GM21737 (cell line): ENCODE data around the gene HHIP.

ENCODE experiments used
- ATAC-seq: cut with Tn5 transposase; IDR thresholded peaks from one replicate; pipeline ENCODE4 v1.9.1; 2021; ENCODE audit warnings: mild to moderate bottlenecking, moderate library complexity; ENCODE audit not compliant: unreplicated experiment

Gene HHIP, protein sequence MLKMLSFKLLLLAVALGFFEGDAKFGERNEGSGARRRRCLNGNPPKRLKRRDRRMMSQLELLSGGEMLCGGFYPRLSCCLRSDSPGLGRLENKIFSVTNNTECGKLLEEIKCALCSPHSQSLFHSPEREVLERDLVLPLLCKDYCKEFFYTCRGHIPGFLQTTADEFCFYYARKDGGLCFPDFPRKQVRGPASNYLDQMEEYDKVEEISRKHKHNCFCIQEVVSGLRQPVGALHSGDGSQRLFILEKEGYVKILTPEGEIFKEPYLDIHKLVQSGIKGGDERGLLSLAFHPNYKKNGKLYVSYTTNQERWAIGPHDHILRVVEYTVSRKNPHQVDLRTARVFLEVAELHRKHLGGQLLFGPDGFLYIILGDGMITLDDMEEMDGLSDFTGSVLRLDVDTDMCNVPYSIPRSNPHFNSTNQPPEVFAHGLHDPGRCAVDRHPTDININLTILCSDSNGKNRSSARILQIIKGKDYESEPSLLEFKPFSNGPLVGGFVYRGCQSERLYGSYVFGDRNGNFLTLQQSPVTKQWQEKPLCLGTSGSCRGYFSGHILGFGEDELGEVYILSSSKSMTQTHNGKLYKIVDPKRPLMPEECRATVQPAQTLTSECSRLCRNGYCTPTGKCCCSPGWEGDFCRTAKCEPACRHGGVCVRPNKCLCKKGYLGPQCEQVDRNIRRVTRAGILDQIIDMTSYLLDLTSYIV

GRCh38 chr4:144645631-144646522 is at the start of gene HHIP:
Gene HHIP (plus strand): TSS chr4:144646156. CDS start chr4:144646676, 520 bp downstream.
- no peak for ATAC-seq

DNA sequence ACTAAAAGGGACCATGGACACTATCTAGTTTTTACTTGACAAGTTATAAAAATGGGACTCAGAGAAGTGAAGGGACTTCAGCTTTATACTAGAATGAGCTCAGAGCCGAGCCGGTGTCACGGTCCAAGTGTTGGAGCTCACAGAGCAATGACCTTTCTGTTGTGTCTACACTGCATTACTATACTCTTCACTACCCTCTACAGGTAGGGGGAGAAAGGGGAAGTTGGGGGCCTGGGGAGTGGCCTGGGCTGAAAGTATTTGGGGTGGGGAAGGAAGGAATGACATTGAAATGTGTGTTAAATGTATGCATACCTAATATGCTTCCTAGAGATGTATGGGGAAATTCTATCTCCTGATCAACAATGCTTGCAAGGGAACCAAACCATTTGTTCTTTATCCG is 48.8 kb upstream of the HHIP start:
- no peak for ATAC-seq

DNA sequence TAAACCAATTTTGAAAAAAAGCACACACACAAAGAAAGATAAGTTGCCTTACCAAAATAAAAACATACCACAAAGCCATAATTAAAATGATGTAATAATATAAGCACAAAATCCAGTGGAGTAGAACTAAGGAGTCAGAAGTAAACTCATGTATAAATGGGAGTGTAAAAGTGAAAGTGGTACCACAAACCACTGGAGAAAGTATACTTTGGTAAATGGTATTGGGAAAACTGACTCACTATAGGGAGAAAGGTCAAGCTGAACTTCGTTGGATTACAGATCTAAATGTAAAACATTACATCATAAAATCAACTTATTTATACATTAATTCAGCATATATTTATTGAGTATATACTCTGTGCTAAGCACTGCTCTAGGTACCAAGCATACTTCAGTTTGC is 46.3 kb upstream of the HHIP start:
- ATAC-seq = no peak

- no peak for ATAC-seq
These were observed 34.1 kb upstream of the HHIP start for GRCh38 chr4:144611850-144612249.

- ATAC-seq = no peak
These were observed 30.9 kb upstream of the HHIP start for GRCh38 chr4:144614850-144615585.

GRCh38 chr4:144621681-144622080 is 24.3 kb upstream of the HHIP start:
- no peak for ATAC-seq

GRCh38 chr4:144627663-144628076 is 18.3 kb upstream of the HHIP start:
- ATAC-seq = no peak

DNA sequence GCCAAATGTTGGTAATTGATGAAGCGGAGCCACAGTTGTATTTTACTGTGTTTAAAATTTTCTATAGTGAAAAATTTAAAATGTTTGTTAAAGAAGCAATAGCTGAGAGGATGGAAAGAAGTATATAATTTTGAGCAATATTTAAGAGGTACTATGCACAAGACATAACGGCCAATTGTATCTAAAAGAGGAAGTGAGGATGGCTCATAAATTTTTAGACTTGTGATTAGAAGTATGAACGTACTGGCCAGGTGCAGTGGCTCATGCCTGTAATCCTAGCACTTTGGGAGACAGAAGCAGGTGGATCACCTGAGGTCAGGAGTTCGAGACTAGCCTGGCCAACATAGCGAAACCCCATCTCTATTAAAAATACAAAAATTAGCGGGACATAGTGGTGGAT is 12.7 kb upstream of the HHIP start:
- ATAC-seq = no peak

DNA sequence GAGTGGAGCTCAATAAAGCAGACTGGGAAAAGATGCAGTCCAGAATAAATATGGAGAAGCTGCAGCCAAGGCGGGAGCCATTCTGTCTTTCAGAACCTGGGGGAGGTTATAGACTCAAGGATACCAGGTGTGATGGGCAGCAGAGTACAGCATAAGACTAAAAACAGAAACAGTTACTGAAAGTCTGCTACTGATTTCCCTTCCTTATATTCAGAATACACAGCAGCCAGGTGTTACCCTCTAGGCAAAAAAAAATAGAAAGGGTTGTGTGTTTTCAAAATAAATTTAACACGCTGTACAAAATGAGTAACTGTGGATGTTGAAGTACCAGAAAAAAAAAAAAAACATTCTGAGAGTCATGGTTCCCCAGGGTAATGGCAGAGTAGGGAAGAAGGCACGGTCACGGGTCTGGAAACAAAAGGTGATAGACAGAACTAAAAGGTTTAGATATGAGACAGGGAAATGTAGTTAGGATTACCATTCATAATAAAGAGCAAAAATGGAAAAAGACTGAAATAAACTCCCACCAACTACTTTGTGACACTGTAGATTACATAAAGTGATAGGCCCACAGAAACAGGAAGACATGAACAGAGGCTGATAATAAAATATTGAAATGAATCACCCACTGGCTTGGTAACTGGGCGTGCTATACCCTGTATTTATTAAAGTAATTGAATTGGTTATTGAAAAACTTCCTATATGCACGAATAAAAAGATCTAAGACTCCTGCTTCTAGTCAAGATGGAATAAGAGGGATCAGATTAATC is 10.8 kb upstream of the HHIP start:
- ATAC-seq = peak; percentile 99

DNA sequence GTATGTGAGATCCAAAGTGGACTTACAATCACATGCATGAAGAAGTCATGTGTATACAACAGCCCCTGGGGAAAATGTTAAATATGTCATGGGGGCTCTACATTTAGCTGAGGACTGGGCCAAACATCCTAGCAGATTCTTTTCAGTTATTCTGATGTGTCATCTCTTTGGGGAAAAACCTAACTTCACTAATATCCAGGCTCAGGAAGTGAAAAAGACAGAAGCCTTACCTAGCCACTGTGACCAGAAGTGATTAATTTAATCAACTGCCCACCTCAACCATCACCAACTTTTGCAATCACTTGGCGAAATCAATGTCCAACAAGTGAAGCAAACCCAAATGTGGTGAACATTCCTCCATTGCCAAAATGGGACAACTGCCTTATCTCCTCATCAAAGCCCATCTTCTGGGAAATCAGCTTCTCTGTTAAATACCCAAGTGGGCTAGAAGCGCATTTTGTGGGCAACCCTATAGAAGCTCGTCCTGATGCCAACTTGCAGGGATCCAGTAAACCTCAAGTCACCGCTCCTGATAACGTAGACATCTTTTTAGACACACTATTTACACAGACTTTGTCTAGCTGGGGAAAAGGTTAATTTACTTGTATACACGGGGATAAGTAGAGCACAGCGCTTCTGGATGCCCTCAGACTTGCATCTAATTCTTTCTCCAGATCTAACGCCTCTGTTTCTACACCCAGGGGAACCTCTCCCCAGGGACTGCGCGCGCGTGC is 1.4 kb upstream of the HHIP start:
- ATAC-seq = no peak

DNA sequence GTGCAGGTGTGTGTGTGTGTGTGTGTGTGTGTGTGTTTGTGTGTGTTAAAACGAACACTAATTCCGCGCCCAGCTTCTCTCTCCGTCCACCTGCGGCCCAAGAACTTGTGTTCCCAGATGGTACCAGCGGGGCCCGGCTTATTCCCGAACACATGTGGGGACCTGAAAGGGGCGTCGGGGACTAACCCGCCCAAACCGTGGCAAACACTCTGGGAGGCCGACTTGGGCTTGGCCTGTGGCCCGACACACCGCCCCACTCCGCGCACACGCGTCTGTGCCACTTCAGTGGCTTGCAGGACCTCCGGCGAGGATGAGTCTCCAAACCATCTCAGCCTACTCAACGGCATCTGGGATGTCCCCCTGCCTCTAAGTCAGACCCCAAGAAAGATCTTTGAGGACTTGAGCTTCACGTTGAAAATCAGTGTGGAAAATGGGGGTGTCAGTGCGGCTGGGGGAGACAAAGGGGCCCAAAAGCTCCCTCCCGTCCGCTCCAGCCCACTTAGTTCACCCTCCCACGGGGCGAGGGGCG is 790 bp upstream of the HHIP start:
- no peak for ATAC-seq

GRCh38 chr4:144646523-144647094 is 653 bp downstream of the HHIP start:
- no peak for ATAC-seq

- no peak for ATAC-seq
These were observed 1.2 kb downstream of the HHIP start for GRCh38 chr4:144647095-144647561.

GRCh38 chr4:144647590-144647989 is 1.6 kb downstream of the HHIP start:
- ATAC-seq = no peak

DNA sequence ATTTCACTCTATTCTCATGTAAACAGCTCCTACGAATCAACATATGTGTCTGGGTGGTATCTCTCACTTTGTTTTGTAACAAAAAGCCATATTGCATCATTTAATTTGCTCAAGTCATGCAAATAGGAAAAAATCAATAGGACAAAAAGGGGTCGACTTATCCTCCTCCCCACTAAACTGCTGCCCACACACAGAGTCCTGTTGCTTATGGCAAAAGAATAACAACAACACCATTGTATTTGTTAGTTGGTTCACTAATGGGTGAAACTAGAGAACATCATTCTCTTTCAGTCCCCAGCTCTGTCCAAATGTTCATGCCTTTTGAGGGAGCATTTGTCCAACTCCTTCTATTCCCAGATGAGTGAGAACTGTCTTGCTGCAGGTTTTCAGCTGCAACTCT is 2.1 kb downstream of the HHIP start:
- no peak for ATAC-seq

DNA sequence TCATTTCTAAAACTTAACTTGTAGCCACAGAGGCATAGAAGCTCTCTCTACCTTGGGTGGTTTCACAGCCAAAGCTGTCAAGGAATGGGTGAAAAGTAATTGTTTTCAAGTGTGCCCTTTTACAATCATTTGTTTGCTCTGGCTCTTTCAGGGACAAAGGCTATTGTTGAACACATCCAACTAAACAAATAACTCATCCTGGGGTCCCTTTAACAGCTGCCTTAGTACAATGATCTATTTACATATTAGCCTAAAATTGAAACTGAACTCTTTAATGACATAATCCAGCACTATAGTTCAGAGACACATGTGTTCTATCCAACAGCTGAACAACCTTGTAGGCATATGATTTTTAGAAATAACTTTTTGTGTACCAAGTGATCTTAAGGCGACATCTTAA is 3.7 kb downstream of the HHIP start:
- no peak for ATAC-seq

DNA sequence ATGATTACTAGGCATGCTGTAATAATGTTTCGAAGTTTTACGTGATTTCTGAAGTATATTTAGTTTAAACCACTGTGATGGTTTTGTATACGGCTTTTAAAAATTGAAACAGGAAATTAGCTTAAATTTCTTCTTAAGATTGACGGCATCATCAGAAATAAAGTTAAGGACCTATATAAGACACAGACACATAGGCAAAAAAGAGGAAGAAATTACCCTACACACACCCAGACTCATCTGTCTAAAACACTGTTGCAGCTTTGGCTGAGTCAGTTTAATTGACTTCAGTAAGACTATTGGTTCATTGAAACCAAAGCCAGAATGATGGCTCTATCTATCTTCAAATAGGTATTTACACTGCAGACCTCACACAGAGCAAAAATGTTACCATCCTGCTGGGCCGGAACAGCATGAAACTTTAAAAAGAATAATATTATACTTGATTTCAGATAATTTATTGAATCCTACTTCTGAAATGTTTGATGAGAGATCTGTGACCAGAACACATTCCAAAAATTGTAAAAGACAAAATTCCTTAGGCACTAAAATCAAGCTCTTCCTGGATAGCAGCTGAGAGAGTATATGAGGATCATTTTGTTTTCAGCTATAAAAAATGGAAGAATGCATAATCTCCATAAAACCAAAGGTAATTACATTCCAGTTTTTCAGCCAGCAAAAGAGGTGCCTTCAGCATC is 4.5 kb downstream of the HHIP start:
- ATAC-seq = no peak
